Neural cell (in vitro differentiated cells): Measurements from ENCODE around the gene MEGF6. TPM values are rescaled to one million over a fixed set of nuclear protein-coding genes. Genes with fewer than 3 reads are reported as not detected.

Source experiments
- H2AFZ ChIP-seq: fragments of 200-600, 300-800 bp; sonication (generic), shearing (Covaris generic); 2 replicates; pipeline ENCODE4 v1.6.0; 2014; ENCODE audit warnings: low read depth, mild to moderate bottlenecking, antibody characterized with exemption, low read length, moderate library complexity
- H3F3A ChIP-seq: fragments of 200-600 bp; shearing (Covaris generic); 2 replicates; pipeline ENCODE4 v1.6.1; 2016; ENCODE audit warnings: mild to moderate bottlenecking, moderate library complexity, mixed read lengths, antibody characterized with exemption, low read length; ENCODE audit not compliant: insufficient read depth, poor library complexity, severe bottlenecking
- H3K27ac ChIP-seq: fragments of 200-600, 300-800 bp; sonication (generic), shearing (Covaris generic); 2 replicates; pipeline ENCODE4 v1.5.1; 2014; ENCODE audit warnings: mild to moderate bottlenecking, low read length, moderate library complexity
- H3K27me3 ChIP-seq: fragments of 300-800, 200-600 bp; sonication (generic), shearing (Covaris generic); 2 replicates; pipeline ENCODE4 v1.6.0; 2014; ENCODE audit warnings: mild to moderate bottlenecking, low read depth, low read length, moderate library complexity; ENCODE audit not compliant: insufficient read depth
- H3K36me3 ChIP-seq: fragments of 300-800, 200-600 bp; sonication (generic), shearing (Covaris generic); 2 replicates; pipeline ENCODE4 v1.5.1; 2014; ENCODE audit warnings: mild to moderate bottlenecking, antibody characterized with exemption, low read length, moderate library complexity; ENCODE audit not compliant: insufficient read depth
- H3K4me2 ChIP-seq: fragments of 300-800, 200-600 bp; sonication (generic), shearing (Covaris generic); 2 replicates; pipeline ENCODE4 v1.6.0; 2014; ENCODE audit warnings: mild to moderate bottlenecking, low read length
- H3K4me3 ChIP-seq: fragments of 300-800, 200-600 bp; sonication (generic), shearing (Covaris generic); 2 replicates; pipeline ENCODE4 v1.5.1; 2014; ENCODE audit warnings: mild to moderate bottlenecking, low read length, moderate library complexity
- H3K79me2 ChIP-seq: fragments of 200-600 bp; shearing (Covaris generic); replicated peaks from 2 replicates; pipeline ENCODE4 v1.6.0; 2014; ENCODE audit warnings: mild to moderate bottlenecking, low read length, moderate library complexity; ENCODE audit not compliant: insufficient read depth
- H3K9ac ChIP-seq: fragments of 300-800, 200-600 bp; sonication (generic), shearing (Covaris generic); 2 replicates; pipeline ENCODE4 v1.6.1; 2016; ENCODE audit warnings: mild to moderate bottlenecking, low read length, mixed read lengths
- H3K9me2 ChIP-seq: fragments of 200-600 bp; shearing (Covaris generic); 2 replicates; pipeline ENCODE4 v1.6.1; 2016; ENCODE audit warnings: mild to moderate bottlenecking, low read length, mixed read lengths; ENCODE audit not compliant: insufficient read depth
- H3K9me3 ChIP-seq: fragments of 200-600, 300-800 bp; sonication (generic), shearing (Covaris generic); 2 replicates; pipeline ENCODE4 v1.6.1; 2016; ENCODE audit warnings: mild to moderate bottlenecking, mixed run types, low read length, moderate library complexity, mixed read lengths
- H4K20me1 ChIP-seq: fragments of 200-600 bp; shearing (Covaris generic); 2 replicates; pipeline ENCODE4 v1.6.1; 2016; ENCODE audit warnings: mild to moderate bottlenecking, mixed run types; ENCODE audit not compliant: insufficient read depth
- CTCF ChIP-seq: fragments of 450-650 bp; IDR thresholded peaks from 2 replicates; pipeline ENCODE4 v1.5.1; 2014; ENCODE audit warnings: antibody characterized with exemption, mild to moderate bottlenecking, moderate library complexity; ENCODE audit not compliant: poor library complexity, severe bottlenecking
- EP300 ChIP-seq: fragments of 450-650 bp; conservative IDR thresholded peaks from 2 replicates; pipeline ENCODE4 v1.6.1; 2014; ENCODE audit warnings: antibody characterized with exemption, mild to moderate bottlenecking, moderate library complexity; ENCODE audit not compliant: poor library complexity, severe bottlenecking
- EZH2 ChIP-seq: fragments of 200-600, 300-800 bp; shearing (Covaris generic), sonication (generic); IDR thresholded peaks from 2 replicates; pipeline ENCODE4 v1.6.1; 2014; ENCODE audit warnings: antibody characterized with exemption, low read length, borderline replicate concordance, mild to moderate bottlenecking; ENCODE audit not compliant: insufficient read depth, poor library complexity, severe bottlenecking
- MXI1 ChIP-seq: fragments of 450-650 bp; conservative IDR thresholded peaks from 2 replicates; pipeline ENCODE4 v1.6.1; 2014; ENCODE audit warnings: antibody characterized with exemption, mild to moderate bottlenecking; ENCODE audit not compliant: poor library complexity, severe bottlenecking
- POLR2AphosphoS5 ChIP-seq: IDR thresholded peaks from 2 replicates; pipeline ENCODE4 v1.6.1; 2012
- RAD21 ChIP-seq: fragments of 450-650 bp; conservative IDR thresholded peaks from 2 replicates; pipeline ENCODE4 v1.6.1; 2014; ENCODE audit warnings: antibody characterized with exemption, mild to moderate bottlenecking, moderate library complexity
- SMC3 ChIP-seq: fragments of 450-650 bp; conservative IDR thresholded peaks from 2 replicates; pipeline ENCODE4 v1.6.1; 2014; ENCODE audit warnings: antibody characterized with exemption, mild to moderate bottlenecking, moderate library complexity; ENCODE audit not compliant: poor library complexity
- TAF1 ChIP-seq: IDR thresholded peaks from 2 replicates; pipeline ENCODE4 v1.6.1; 2012; ENCODE audit warnings: low read depth
- polyA plus RNA-seq: library from polyadenylated mRNA; depleted of rRNA; stranded (reverse); fragments of >200 nt; gene quantifications from 2 replicates; pipeline ENCODE4 v1.2.3, GENCODE V29; 2014
- TF ChIP-seq, protein P1 (sequence below): IDR thresholded peaks from 2 replicates; pipeline ENCODE4 v1.6.1; 2012; ENCODE audit warnings: borderline replicate concordance

The MEGF6 gene
- polyA plus RNA-seq, 1 donor from 2014 or later, result 6.0 TPM

DNA sequence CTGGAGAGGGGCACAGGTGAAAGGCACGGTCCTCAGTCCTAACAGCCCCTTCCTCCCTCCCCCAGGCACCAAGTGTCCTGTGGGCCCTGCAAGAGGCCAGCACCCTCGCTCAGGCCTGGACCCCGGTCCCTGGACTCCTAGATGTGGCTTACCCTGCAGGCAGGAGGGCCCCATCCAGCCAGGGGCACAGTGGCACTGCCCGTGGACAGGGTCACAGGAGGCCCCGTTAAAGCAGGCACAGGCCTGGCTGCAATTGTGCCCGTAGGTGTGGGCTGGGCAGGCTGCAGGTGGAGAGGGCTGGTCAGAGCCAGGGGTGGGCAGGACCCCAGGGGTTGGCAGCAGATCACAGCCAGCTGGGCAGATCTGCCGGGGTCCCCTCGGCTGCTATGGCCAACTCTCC lies 112.3 kb downstream of the MEGF6 start:
- H3K9ac ChIP-seq, result no peak overlapping the region
- H3K27ac ChIP-seq, result no peak overlapping the region
- H3F3A ChIP-seq, result no peaks in the 10 kb centered on the region
- no peaks in the 10 kb centered on the region for H3K9me2 ChIP-seq
- no peak overlapping the region for H2AFZ ChIP-seq
- no peaks in the 10 kb centered on the region for H4K20me1 ChIP-seq
- no peaks in the 10 kb centered on the region for H3K9me3 ChIP-seq
- H3K79me2 ChIP-seq, result no peaks in the 10 kb centered on the region
- no peaks in the 10 kb centered on the region for H3K27me3 ChIP-seq
- no peak for TF ChIP-seq MXI1
- no peak for TF ChIP-seq EP300
- TF ChIP-seq EZH2, result no peak
- TF ChIP-seq TAF1, result no peak
- no peak for TF ChIP-seq RAD21
- TF ChIP-seq CTCF, result no peak
- H3K4me3 ChIP-seq, result no peak overlapping the region
- H3K36me3 ChIP-seq, result no peaks in the 10 kb centered on the region
- H3K4me2 ChIP-seq, result no peak overlapping the region

- no peak overlapping the region for H3K27ac ChIP-seq
- no peak for TF ChIP-seq EZH2
- TF ChIP-seq RAD21, result no peak
- TF ChIP-seq CTCF, result no peak
- no peak for TF ChIP-seq EP300
- no peak for TF ChIP-seq TAF1
- TF ChIP-seq MXI1, result no peak
- TF ChIP-seq, protein P1, sequence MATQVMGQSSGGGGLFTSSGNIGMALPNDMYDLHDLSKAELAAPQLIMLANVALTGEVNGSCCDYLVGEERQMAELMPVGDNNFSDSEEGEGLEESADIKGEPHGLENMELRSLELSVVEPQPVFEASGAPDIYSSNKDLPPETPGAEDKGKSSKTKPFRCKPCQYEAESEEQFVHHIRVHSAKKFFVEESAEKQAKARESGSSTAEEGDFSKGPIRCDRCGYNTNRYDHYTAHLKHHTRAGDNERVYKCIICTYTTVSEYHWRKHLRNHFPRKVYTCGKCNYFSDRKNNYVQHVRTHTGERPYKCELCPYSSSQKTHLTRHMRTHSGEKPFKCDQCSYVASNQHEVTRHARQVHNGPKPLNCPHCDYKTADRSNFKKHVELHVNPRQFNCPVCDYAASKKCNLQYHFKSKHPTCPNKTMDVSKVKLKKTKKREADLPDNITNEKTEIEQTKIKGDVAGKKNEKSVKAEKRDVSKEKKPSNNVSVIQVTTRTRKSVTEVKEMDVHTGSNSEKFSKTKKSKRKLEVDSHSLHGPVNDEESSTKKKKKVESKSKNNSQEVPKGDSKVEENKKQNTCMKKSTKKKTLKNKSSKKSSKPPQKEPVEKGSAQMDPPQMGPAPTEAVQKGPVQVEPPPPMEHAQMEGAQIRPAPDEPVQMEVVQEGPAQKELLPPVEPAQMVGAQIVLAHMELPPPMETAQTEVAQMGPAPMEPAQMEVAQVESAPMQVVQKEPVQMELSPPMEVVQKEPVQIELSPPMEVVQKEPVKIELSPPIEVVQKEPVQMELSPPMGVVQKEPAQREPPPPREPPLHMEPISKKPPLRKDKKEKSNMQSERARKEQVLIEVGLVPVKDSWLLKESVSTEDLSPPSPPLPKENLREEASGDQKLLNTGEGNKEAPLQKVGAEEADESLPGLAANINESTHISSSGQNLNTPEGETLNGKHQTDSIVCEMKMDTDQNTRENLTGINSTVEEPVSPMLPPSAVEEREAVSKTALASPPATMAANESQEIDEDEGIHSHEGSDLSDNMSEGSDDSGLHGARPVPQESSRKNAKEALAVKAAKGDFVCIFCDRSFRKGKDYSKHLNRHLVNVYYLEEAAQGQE, result no peak
- no peak for TF ChIP-seq SMC3
- no peak for TF ChIP-seq POLR2AphosphoS5
- no peaks in the 10 kb centered on the region for H3K79me2 ChIP-seq
- H3K4me2 ChIP-seq, result no peak overlapping the region
- H3K9me2 ChIP-seq, result no peaks in the 10 kb centered on the region
- H3K4me3 ChIP-seq, result no peak overlapping the region
- no peaks in the 10 kb centered on the region for H3K36me3 ChIP-seq
- no peaks in the 10 kb centered on the region for H3K27me3 ChIP-seq
- H3F3A ChIP-seq, result no peaks in the 10 kb centered on the region
- H3K9me3 ChIP-seq, result no peaks in the 10 kb centered on the region
- no peak overlapping the region for H2AFZ ChIP-seq
- H3K9ac ChIP-seq, result no peak overlapping the region
- H4K20me1 ChIP-seq, result no peaks in the 10 kb centered on the region
Measured at GRCh38 chr1:3498246-3498930, 112.9 kb downstream of the MEGF6 start.
